GM19035 (cell line): ENCODE data around the gene YTHDC1.
"Not testable (repeated sequence)": the region's sequence is repeated elsewhere in the genome, so short reads cannot be mapped to it uniquely, and the experiment has no call there.

Source experiments
- ATAC-seq: cut with Tn5 transposase; IDR thresholded peaks from one replicate; pipeline ENCODE4 v1.9.1; 2021; ENCODE audit not compliant: unreplicated experiment

The YTHDC1 gene

GRCh38 chr4:68349649-68350360 is at the start of gene YTHDC1:
Gene YTHDC1, minus strand, starts transcription at chr4:68350090. Its CDS starts 337 bp downstream, at chr4:68349753.
- peak; percentile 94 for ATAC-seq

- ATAC-seq = no peak
Measured at GRCh38 chr4:68399306-68399705, 49.4 kb upstream of the YTHDC1 start.

- no peak for ATAC-seq
Measured at GRCh38 chr4:68396756-68397155, 46.9 kb upstream of the YTHDC1 start.

DNA sequence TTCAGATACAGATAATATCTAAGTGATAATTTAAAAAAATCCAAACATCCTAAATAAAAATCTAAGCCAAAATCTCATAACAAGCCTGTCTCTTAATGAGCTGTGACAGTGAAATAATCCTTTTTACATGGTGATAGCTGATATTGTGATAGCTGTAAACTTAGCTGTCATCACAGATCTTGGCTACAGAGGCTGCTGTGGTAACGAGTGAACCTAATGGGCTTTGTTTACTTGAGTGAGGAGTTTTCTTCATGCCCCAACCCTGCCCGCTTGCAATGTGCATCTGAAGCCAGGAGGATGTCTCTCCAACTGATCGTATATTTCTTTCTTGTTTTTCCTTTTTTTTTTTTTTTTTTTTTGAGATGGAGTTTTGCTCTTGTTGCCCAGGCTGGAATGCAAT is 41.5 kb upstream of the YTHDC1 start:
- no peak for ATAC-seq

DNA sequence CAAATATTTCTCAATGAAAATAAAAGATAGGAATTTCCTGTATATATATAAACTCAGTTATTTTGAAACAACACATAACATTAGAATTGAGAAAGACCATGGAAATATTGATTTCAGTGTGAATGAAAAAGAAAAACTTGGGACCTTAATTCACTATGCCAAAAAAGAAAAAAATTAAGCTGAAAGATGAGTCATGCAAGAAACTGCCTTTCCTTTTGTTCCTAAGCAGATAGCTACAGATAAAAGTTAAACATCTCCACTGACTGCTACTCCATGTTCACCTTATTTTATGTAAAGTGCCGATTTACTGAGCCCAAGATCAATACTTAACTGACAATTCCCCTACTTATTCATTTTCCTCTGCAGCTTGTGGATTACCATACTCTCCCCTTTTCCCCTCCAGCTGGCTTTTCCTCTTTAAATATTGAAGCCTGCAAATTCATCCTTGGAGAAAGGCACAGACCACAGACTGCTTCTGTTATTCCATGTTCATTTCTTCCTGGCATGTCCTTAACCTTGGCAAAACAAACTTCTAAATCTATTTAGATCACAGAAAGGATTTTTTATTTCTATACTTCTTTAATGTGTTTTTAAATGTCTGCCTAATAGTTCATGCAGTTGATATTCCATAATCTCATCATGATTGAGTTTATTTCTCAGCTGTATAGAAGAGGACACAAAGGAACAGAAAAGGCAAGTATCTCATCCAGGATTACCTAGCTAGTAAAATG is 40.5 kb upstream of the YTHDC1 start:
- no peak for ATAC-seq

- not testable (repeated sequence) for ATAC-seq
Measured at GRCh38 chr4:68389386-68389913, 39.6 kb upstream of the YTHDC1 start.

DNA sequence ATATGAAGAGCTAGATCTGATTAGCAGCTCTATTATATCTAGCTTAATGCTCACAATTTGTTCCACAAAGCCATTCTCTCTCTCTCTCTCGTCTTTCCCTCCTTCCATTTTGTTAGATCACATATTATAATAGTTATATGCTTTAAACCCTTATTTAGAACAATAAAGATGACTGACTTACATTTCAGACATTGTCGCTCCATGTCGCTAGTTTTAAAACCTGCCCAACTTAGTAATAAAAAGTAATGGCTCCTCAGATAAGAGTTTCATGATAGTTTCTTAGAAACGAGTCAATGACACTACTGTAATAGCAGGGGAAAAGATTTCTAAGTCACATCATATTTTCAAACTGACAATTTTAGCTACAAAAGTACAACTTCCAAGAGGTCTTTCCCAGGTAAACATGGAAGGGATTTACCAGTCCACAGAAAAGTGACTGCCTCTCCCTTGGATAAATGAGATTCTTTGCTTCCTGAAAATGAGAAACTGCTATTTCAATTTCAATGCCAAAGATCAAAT is 38.5 kb upstream of the YTHDC1 start:
- ATAC-seq = no peak

DNA sequence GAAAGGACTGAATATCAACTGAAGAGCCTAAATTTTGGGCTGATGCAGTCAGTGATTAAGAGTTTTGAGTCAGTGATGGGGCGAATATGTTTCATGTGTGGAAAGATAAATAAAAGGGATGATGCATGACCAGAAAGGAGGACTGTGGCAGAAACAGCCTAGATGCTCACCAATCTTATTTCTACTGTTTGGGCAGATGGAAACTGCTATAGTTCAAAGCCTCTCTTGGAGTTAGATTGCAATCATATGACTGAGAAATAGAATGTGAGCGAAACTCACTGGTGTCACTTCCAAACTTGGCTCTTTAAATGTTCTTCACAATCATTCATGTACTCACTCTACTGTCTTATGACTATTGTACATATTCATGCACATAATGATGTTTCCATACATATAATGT is 35.4 kb upstream of the YTHDC1 start:
- no peak for ATAC-seq

DNA sequence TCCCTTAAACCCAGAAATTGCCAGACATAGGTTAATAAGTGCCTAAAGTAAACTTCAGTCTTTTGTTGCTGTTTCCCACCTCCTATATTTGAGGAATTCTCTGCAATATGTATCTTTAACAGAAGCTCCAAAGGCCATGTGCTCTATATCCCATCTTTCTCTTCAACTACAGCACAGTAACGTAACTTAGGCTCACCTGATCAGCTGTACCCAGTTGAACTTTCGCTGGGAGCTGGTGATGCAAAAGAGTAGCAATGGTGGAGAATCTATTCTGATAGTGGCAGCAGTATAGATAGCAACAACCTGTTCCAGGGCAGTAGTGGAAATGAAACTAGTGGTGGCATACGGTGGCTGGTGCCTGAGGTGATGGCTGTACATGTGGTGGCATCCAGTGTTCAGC is 33.2 kb upstream of the YTHDC1 start:
- ATAC-seq = no peak

GRCh38 chr4:68378226-68378625 is 28.3 kb upstream of the YTHDC1 start:
- ATAC-seq = no peak

GRCh38 chr4:68375667-68376559 is 26.0 kb upstream of the YTHDC1 start:
- peak; percentile 92 for ATAC-seq

GRCh38 chr4:68373513-68373912 is 23.6 kb upstream of the YTHDC1 start:
- ATAC-seq = no peak

GRCh38 chr4:68372588-68372987 is 22.7 kb upstream of the YTHDC1 start:
- ATAC-seq = no peak

- ATAC-seq = no peak
Measured at GRCh38 chr4:68369142-68369805, 19.4 kb upstream of the YTHDC1 start.

GRCh38 chr4:68368691-68369131 is 18.8 kb upstream of the YTHDC1 start:
- no peak for ATAC-seq

DNA sequence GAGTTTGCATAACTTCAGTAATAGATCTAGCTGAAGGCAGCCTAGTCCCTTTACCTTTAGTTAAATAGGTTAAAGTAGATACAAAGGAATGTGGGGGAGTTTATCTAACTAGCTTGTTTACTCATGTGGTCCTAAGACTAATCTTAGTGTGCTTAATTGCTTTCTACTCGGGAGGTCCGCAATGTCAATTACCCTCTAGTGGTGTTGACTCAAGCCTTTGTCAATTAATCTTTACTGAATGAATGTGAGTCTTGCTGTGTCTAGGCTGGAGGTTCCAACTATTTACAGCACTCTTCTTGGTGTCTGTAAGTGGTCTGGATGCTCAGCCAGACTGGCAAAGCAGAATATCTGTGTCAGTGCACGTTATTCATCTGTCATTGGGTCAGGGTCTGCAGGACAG is 17.9 kb upstream of the YTHDC1 start:
- no peak for ATAC-seq

DNA sequence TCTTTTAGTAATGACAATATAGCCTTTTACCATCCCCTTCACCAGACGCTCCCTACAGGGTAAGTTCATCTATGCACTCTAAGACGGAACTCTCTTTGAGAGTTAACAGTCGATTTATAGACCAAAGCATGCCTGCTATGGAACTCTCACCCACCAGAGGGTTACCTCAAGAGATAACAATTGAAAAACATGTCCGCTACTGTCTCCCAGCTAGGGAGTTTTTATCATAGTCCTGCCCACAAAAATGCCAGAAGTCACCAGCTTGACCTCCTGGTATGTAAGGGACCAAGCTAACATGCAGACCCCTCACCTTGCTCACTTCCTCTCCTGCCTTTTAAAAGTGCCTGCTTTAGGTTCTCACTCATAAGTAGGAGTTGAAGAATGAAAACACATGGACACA is 16.7 kb upstream of the YTHDC1 start:
- no peak for ATAC-seq

- ATAC-seq = no peak
Measured at GRCh38 chr4:68365068-68365467, 15.2 kb upstream of the YTHDC1 start.

GRCh38 chr4:68361146-68361589 is 11.3 kb upstream of the YTHDC1 start:
- ATAC-seq = no peak

- no peak for ATAC-seq
Measured at GRCh38 chr4:68360231-68360968, 10.5 kb upstream of the YTHDC1 start.
